H9 (cell line): ENCODE results near the gene KIF5C. TPM values are rescaled to one million over a fixed set of nuclear protein-coding genes. Genes with fewer than 3 reads are reported as not detected.

Experiments
- DNase-seq: peaks from one replicate; pipeline ENCODE4 v3.0.0-alpha.2; 2017
- H2AFZ ChIP-seq: one replicate; pipeline ENCODE4 v1.6.1; 2013; ENCODE audit warnings: mild to moderate bottlenecking, low read length, control low read depth, moderate library complexity
- H2AK5ac ChIP-seq: 2 replicates; pipeline ENCODE4 v1.6.1; 2013; ENCODE audit warnings: low read length, control low read depth, mixed read lengths; ENCODE audit not compliant: insufficient read length
- H2BK120ac ChIP-seq: one replicate; pipeline ENCODE4 v1.6.1; 2013; ENCODE audit warnings: low read depth, mild to moderate bottlenecking, low read length, control low read depth, inconsistent platforms; ENCODE audit not compliant: poor library complexity, severe bottlenecking
- H2BK12ac ChIP-seq: 2 replicates; pipeline ENCODE4 v1.6.1; 2013; ENCODE audit warnings: low read length, control low read depth, mixed read lengths, low read depth; ENCODE audit not compliant: insufficient read length
- H2BK15ac ChIP-seq: 2 replicates; pipeline ENCODE4 v1.6.1; 2013; ENCODE audit warnings: low read depth, low read length, control low read depth
- H2BK20ac ChIP-seq: one replicate; pipeline ENCODE4 v1.6.1; 2013; ENCODE audit warnings: low read depth, mild to moderate bottlenecking, low read length, control low read depth, inconsistent platforms; ENCODE audit not compliant: poor library complexity, severe bottlenecking
- H2BK5ac ChIP-seq: 2 replicates; pipeline ENCODE4 v1.6.1; 2013; ENCODE audit warnings: low read length, control low read depth, mixed read lengths; ENCODE audit not compliant: insufficient read length
- H3K14ac ChIP-seq: 2 replicates; pipeline ENCODE4 v1.6.1; 2013; ENCODE audit warnings: low read length, control low read depth; ENCODE audit not compliant: insufficient read depth
- H3K18ac ChIP-seq: 2 replicates; pipeline ENCODE4 v1.6.1; 2013; ENCODE audit warnings: low read depth, mild to moderate bottlenecking, mixed read lengths, low read length, control low read depth; ENCODE audit not compliant: insufficient read length
- H3K23ac ChIP-seq: 2 replicates; pipeline ENCODE4 v1.6.1; 2013; ENCODE audit warnings: low read length, control low read depth, mixed read lengths, low read depth; ENCODE audit not compliant: insufficient read length
- H3K23me2 ChIP-seq: 2 replicates; pipeline ENCODE4 v1.6.1; 2013; ENCODE audit warnings: low read depth, mild to moderate bottlenecking, mixed read lengths, low read length, control low read depth; ENCODE audit not compliant: insufficient read length, poor library complexity, severe bottlenecking
- H3K27ac ChIP-seq: 2 replicates; pipeline ENCODE4 v1.5.1; 2013; ENCODE audit warnings: low read length, control low read depth, mixed read lengths, low read depth; ENCODE audit not compliant: insufficient read length
- H3K27me3 ChIP-seq: 2 replicates; pipeline ENCODE4 v1.6.1; 2013; ENCODE audit warnings: low read length, control low read depth, inconsistent platforms; ENCODE audit not compliant: insufficient read depth
- H3K4ac ChIP-seq: 2 replicates; pipeline ENCODE4 v1.6.1; 2013; ENCODE audit warnings: low read depth, mild to moderate bottlenecking, control low read depth, inconsistent platforms, low read length, moderate library complexity
- H3K4me1 ChIP-seq: 2 replicates; pipeline ENCODE4 v1.6.1; 2013; ENCODE audit warnings: low read length, control low read depth, inconsistent platforms; ENCODE audit not compliant: insufficient read depth
- H3K4me2 ChIP-seq: 2 replicates; pipeline ENCODE4 v1.6.1; 2013; ENCODE audit warnings: low read length, control low read depth, mixed read lengths; ENCODE audit not compliant: insufficient read length, insufficient read depth
- H3K56ac ChIP-seq: 2 replicates; pipeline ENCODE4 v1.6.1; 2013; ENCODE audit warnings: low read depth, mild to moderate bottlenecking, mixed read lengths, low read length, control low read depth; ENCODE audit not compliant: insufficient read length
- H3K79me1 ChIP-seq: 2 replicates; pipeline ENCODE4 v1.6.1; 2013; ENCODE audit warnings: low read depth, mild to moderate bottlenecking, moderate library complexity, low read length, control low read depth, inconsistent platforms; ENCODE audit not compliant: insufficient read depth, poor library complexity, severe bottlenecking
- H3K79me2 ChIP-seq: 2 replicates; pipeline ENCODE4 v1.6.1; 2013; ENCODE audit warnings: low read length, control low read depth, inconsistent platforms; ENCODE audit not compliant: insufficient read depth
- H3K9ac ChIP-seq: 2 replicates; pipeline ENCODE4 v1.6.1; 2013; ENCODE audit warnings: low read length, control low read depth, mixed read lengths; ENCODE audit not compliant: insufficient read length; ENCODE audit errors: extremely low read depth
- H3K9me3 ChIP-seq: one replicate; pipeline ENCODE4 v1.6.1; 2013; ENCODE audit warnings: low read depth, low read length, inconsistent platforms; ENCODE audit not compliant: control insufficient read depth
- H3T11ph ChIP-seq: one replicate; pipeline ENCODE4 v1.6.1; 2013; ENCODE audit warnings: mild to moderate bottlenecking, low read length, control low read depth, inconsistent platforms
- H4K20me1 ChIP-seq: one replicate; pipeline ENCODE4 v1.6.1; 2013; ENCODE audit not compliant: control insufficient read depth, insufficient read length, insufficient read depth
- H4K5ac ChIP-seq: 2 replicates; pipeline ENCODE4 v1.6.1; 2013; ENCODE audit warnings: low read depth, mild to moderate bottlenecking, mixed read lengths, low read length, control low read depth; ENCODE audit not compliant: insufficient read length
- H4K8ac ChIP-seq: replicated peaks from 2 replicates; pipeline ENCODE4 v1.6.1; 2013; ENCODE audit warnings: low read length, control low read depth, mixed read lengths, low read depth; ENCODE audit not compliant: insufficient read length
- H4K91ac ChIP-seq: 2 replicates; pipeline ENCODE4 v1.6.1; 2013; ENCODE audit warnings: low read depth, mild to moderate bottlenecking, moderate library complexity, mixed read lengths, low read length, control low read depth; ENCODE audit not compliant: insufficient read length
- H3K27ac Mint-ChIP-seq, 3 experiments: 2 replicates in 2 of 3; 3 replicates in 1 of 3; pipeline ENCODE4 v1.8.0; 2020 to 2021; ENCODE audit warnings: mixed read lengths in 3 of 3, mild to moderate bottlenecking in 1 of 3, moderate library complexity in 1 of 3
- H3K27me3 Mint-ChIP-seq: 2 replicates; pipeline ENCODE4 v1.8.0; 2021; ENCODE audit warnings: low read depth, mild to moderate bottlenecking, moderate library complexity, mixed read lengths
- H3K36me3 Mint-ChIP-seq, 3 experiments: 2 replicates in 2 of 3; 3 replicates in 1 of 3; pipeline ENCODE4 v1.8.0; 2020 to 2021; ENCODE audit warnings: low read depth in 3 of 3, mixed read lengths in 3 of 3; ENCODE audit not compliant: insufficient read depth in 1 of 3
- H3K4me1 Mint-ChIP-seq, 2 experiments: 2 replicates each; pipeline ENCODE4 v1.8.0; 2020; ENCODE audit warnings: mixed read lengths in 2 of 2
- H3K4me3 Mint-ChIP-seq, 2 experiments: 2 replicates in 1 of 2; 3 replicates in 1 of 2; pipeline ENCODE4 v1.8.0; 2020 to 2021; ENCODE audit warnings: mild to moderate bottlenecking in 2 of 2, mixed read lengths in 2 of 2, moderate library complexity in 1 of 2
- H3K9me3 Mint-ChIP-seq, 2 experiments: 2 replicates in 1 of 2; 3 replicates in 1 of 2; pipeline ENCODE4 v1.8.0; 2020; ENCODE audit warnings: mild to moderate bottlenecking in 2 of 2, mixed read lengths in 2 of 2, moderate library complexity in 1 of 2
- WGBS: extraction: QIAGEN DNeasy Blood & Tissue Kit; methylation state at CpG from one replicate; pipeline ENCODE4 v1.1.7; 2013; ENCODE audit warnings: missing lambda C conversion rate, low lambda C conversion rate, mixed read lengths; ENCODE audit not compliant: insufficient read length; ENCODE audit errors: extremely low coverage; 5-methylcytosine and 5-hydroxymethylcytosine counted together
- total RNA-seq: library from RNA; stranded (reverse); gene quantifications from 2 replicates; pipeline ENCODE4 v1.2.1, GENCODE V29; 2021
- TF ChIP-seq, protein P1 (sequence below): fragments of 200-600 bp; sonication (generic); conservative IDR thresholded peaks from 3 replicates; pipeline ENCODE4 v1.8.0; 2021; ENCODE audit warnings: antibody characterized with exemption, mild to moderate bottlenecking

KIF5C gene
- total RNA-seq, 1 experiment from 2014 or later: 52.9 TPM

DNA sequence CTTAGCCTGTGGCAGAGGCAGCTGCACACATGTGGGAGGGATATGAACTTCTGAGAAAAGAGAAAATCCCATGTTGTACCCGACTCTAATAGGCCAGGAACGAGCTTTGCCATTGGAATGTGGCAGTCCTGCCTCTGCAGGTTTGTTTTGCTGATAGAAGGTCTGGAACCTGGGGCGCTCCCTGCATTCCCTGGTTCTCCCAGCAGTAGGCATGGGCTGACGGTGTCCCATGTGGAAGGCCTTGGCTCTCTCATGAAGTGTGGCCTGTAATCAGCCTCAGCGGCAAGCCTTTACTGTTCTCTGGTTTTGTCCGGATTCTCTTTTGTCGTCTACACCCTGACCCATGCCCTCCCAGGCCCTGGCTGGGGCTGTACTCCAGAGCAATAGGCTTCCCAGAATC, 72.3 kb downstream of the KIF5C start:
- Histone ChIP-seq H3K4me1 (no peaks in the 10 kb centered on the region), H2BK120ac (no peak overlapping the region), H2BK5ac (no peak overlapping the region), H3K14ac (no peak overlapping the region), H4K5ac (no peak overlapping the region), H3K4ac (no peak overlapping the region), H3K4me2 (no peak overlapping the region), H4K20me1 (no peaks in the 10 kb centered on the region), H3K9ac (no peak overlapping the region), H4K91ac (no peak overlapping the region), H2BK15ac (no peak overlapping the region), H2BK12ac (no peak overlapping the region), H3K23me2 (no peaks in the 10 kb centered on the region), H2BK20ac (no peak overlapping the region), H3K27me3 (no peaks in the 10 kb centered on the region), H2AFZ (no peak overlapping the region), H3K79me1 (no peaks in the 10 kb centered on the region), H3K18ac (no peak overlapping the region), H3K9me3 (no peaks in the 10 kb centered on the region), H3T11ph (no peak overlapping the region), H3K23ac (no peak overlapping the region), H4K8ac (no peak overlapping the region), H3K56ac (no peak overlapping the region), H3K79me2 (no peaks in the 10 kb centered on the region), H2AK5ac (no peak overlapping the region), H3K27ac (no peak overlapping the region)
- no peak overlapping the region for H3K4me3 Mint-ChIP-seq
- H3K27ac Mint-ChIP-seq: peak overlapping the region in 1 of 3 experiments; percentile 91; a peak in 3 of 7 replicates
- no peaks in the 10 kb centered on the region for H3K9me3 Mint-ChIP-seq
- peaks cover 45 to 71% (median 69%) of the 10 kb centered on the region in 3 experiments for H3K36me3 Mint-ChIP-seq
- TF ChIP-seq, protein P1, sequence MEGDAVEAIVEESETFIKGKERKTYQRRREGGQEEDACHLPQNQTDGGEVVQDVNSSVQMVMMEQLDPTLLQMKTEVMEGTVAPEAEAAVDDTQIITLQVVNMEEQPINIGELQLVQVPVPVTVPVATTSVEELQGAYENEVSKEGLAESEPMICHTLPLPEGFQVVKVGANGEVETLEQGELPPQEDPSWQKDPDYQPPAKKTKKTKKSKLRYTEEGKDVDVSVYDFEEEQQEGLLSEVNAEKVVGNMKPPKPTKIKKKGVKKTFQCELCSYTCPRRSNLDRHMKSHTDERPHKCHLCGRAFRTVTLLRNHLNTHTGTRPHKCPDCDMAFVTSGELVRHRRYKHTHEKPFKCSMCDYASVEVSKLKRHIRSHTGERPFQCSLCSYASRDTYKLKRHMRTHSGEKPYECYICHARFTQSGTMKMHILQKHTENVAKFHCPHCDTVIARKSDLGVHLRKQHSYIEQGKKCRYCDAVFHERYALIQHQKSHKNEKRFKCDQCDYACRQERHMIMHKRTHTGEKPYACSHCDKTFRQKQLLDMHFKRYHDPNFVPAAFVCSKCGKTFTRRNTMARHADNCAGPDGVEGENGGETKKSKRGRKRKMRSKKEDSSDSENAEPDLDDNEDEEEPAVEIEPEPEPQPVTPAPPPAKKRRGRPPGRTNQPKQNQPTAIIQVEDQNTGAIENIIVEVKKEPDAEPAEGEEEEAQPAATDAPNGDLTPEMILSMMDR: no peak
- DNase-seq: no peak
- no peaks in the 10 kb centered on the region for H3K27me3 Mint-ChIP-seq
- H3K4me1 Mint-ChIP-seq: no peaks in the 10 kb centered on the region
- no CpG with 5 or more reads among the region's 7 CpGs for WGBS
